H9 (cell line): ENCODE results near the gene LRMDA. TPM values are rescaled to one million over a fixed set of nuclear protein-coding genes. Genes with fewer than 3 reads are reported as not detected.

ENCODE experiments used
- DNase-seq: peaks from one replicate; pipeline ENCODE4 v3.0.0-alpha.2; 2017
- H2AFZ ChIP-seq: one replicate; pipeline ENCODE4 v1.6.1; 2013; ENCODE audit warnings: mild to moderate bottlenecking, low read length, control low read depth, moderate library complexity
- H2AK5ac ChIP-seq: 2 replicates; pipeline ENCODE4 v1.6.1; 2013; ENCODE audit warnings: low read length, control low read depth, mixed read lengths; ENCODE audit not compliant: insufficient read length
- H2BK120ac ChIP-seq: one replicate; pipeline ENCODE4 v1.6.1; 2013; ENCODE audit warnings: low read depth, mild to moderate bottlenecking, low read length, control low read depth, inconsistent platforms; ENCODE audit not compliant: poor library complexity, severe bottlenecking
- H2BK12ac ChIP-seq: 2 replicates; pipeline ENCODE4 v1.6.1; 2013; ENCODE audit warnings: low read length, control low read depth, mixed read lengths, low read depth; ENCODE audit not compliant: insufficient read length
- H2BK15ac ChIP-seq: 2 replicates; pipeline ENCODE4 v1.6.1; 2013; ENCODE audit warnings: low read depth, low read length, control low read depth
- H2BK20ac ChIP-seq: one replicate; pipeline ENCODE4 v1.6.1; 2013; ENCODE audit warnings: low read depth, mild to moderate bottlenecking, low read length, control low read depth, inconsistent platforms; ENCODE audit not compliant: poor library complexity, severe bottlenecking
- H2BK5ac ChIP-seq: 2 replicates; pipeline ENCODE4 v1.6.1; 2013; ENCODE audit warnings: low read length, control low read depth, mixed read lengths; ENCODE audit not compliant: insufficient read length
- H3K14ac ChIP-seq: 2 replicates; pipeline ENCODE4 v1.6.1; 2013; ENCODE audit warnings: low read length, control low read depth; ENCODE audit not compliant: insufficient read depth
- H3K18ac ChIP-seq: 2 replicates; pipeline ENCODE4 v1.6.1; 2013; ENCODE audit warnings: low read depth, mild to moderate bottlenecking, mixed read lengths, low read length, control low read depth; ENCODE audit not compliant: insufficient read length
- H3K23ac ChIP-seq: 2 replicates; pipeline ENCODE4 v1.6.1; 2013; ENCODE audit warnings: low read length, control low read depth, mixed read lengths, low read depth; ENCODE audit not compliant: insufficient read length
- H3K23me2 ChIP-seq: 2 replicates; pipeline ENCODE4 v1.6.1; 2013; ENCODE audit warnings: low read depth, mild to moderate bottlenecking, mixed read lengths, low read length, control low read depth; ENCODE audit not compliant: insufficient read length, poor library complexity, severe bottlenecking
- H3K27ac ChIP-seq: 2 replicates; pipeline ENCODE4 v1.5.1; 2013; ENCODE audit warnings: low read length, control low read depth, mixed read lengths, low read depth; ENCODE audit not compliant: insufficient read length
- H3K27me3 ChIP-seq: 2 replicates; pipeline ENCODE4 v1.6.1; 2013; ENCODE audit warnings: low read length, control low read depth, inconsistent platforms; ENCODE audit not compliant: insufficient read depth
- H3K4ac ChIP-seq: 2 replicates; pipeline ENCODE4 v1.6.1; 2013; ENCODE audit warnings: low read depth, mild to moderate bottlenecking, control low read depth, inconsistent platforms, low read length, moderate library complexity
- H3K4me1 ChIP-seq: 2 replicates; pipeline ENCODE4 v1.6.1; 2013; ENCODE audit warnings: low read length, control low read depth, inconsistent platforms; ENCODE audit not compliant: insufficient read depth
- H3K4me2 ChIP-seq: 2 replicates; pipeline ENCODE4 v1.6.1; 2013; ENCODE audit warnings: low read length, control low read depth, mixed read lengths; ENCODE audit not compliant: insufficient read length, insufficient read depth
- H3K56ac ChIP-seq: 2 replicates; pipeline ENCODE4 v1.6.1; 2013; ENCODE audit warnings: low read depth, mild to moderate bottlenecking, mixed read lengths, low read length, control low read depth; ENCODE audit not compliant: insufficient read length
- H3K79me1 ChIP-seq: 2 replicates; pipeline ENCODE4 v1.6.1; 2013; ENCODE audit warnings: low read depth, mild to moderate bottlenecking, moderate library complexity, low read length, control low read depth, inconsistent platforms; ENCODE audit not compliant: insufficient read depth, poor library complexity, severe bottlenecking
- H3K79me2 ChIP-seq: 2 replicates; pipeline ENCODE4 v1.6.1; 2013; ENCODE audit warnings: low read length, control low read depth, inconsistent platforms; ENCODE audit not compliant: insufficient read depth
- H3K9ac ChIP-seq: 2 replicates; pipeline ENCODE4 v1.6.1; 2013; ENCODE audit warnings: low read length, control low read depth, mixed read lengths; ENCODE audit not compliant: insufficient read length; ENCODE audit errors: extremely low read depth
- H3K9me3 ChIP-seq: one replicate; pipeline ENCODE4 v1.6.1; 2013; ENCODE audit warnings: low read depth, low read length, inconsistent platforms; ENCODE audit not compliant: control insufficient read depth
- H3T11ph ChIP-seq: one replicate; pipeline ENCODE4 v1.6.1; 2013; ENCODE audit warnings: mild to moderate bottlenecking, low read length, control low read depth, inconsistent platforms
- H4K20me1 ChIP-seq: one replicate; pipeline ENCODE4 v1.6.1; 2013; ENCODE audit not compliant: control insufficient read depth, insufficient read length, insufficient read depth
- H4K5ac ChIP-seq: 2 replicates; pipeline ENCODE4 v1.6.1; 2013; ENCODE audit warnings: low read depth, mild to moderate bottlenecking, mixed read lengths, low read length, control low read depth; ENCODE audit not compliant: insufficient read length
- H4K8ac ChIP-seq: replicated peaks from 2 replicates; pipeline ENCODE4 v1.6.1; 2013; ENCODE audit warnings: low read length, control low read depth, mixed read lengths, low read depth; ENCODE audit not compliant: insufficient read length
- H4K91ac ChIP-seq: 2 replicates; pipeline ENCODE4 v1.6.1; 2013; ENCODE audit warnings: low read depth, mild to moderate bottlenecking, moderate library complexity, mixed read lengths, low read length, control low read depth; ENCODE audit not compliant: insufficient read length
- H3K27ac Mint-ChIP-seq, 3 experiments: 2 replicates in 2 of 3; 3 replicates in 1 of 3; pipeline ENCODE4 v1.8.0; 2020 to 2021; ENCODE audit warnings: mixed read lengths in 3 of 3, mild to moderate bottlenecking in 1 of 3, moderate library complexity in 1 of 3
- H3K27me3 Mint-ChIP-seq: 2 replicates; pipeline ENCODE4 v1.8.0; 2021; ENCODE audit warnings: low read depth, mild to moderate bottlenecking, moderate library complexity, mixed read lengths
- H3K36me3 Mint-ChIP-seq, 3 experiments: 2 replicates in 2 of 3; 3 replicates in 1 of 3; pipeline ENCODE4 v1.8.0; 2020 to 2021; ENCODE audit warnings: low read depth in 3 of 3, mixed read lengths in 3 of 3; ENCODE audit not compliant: insufficient read depth in 1 of 3
- H3K4me1 Mint-ChIP-seq, 2 experiments: 2 replicates each; pipeline ENCODE4 v1.8.0; 2020; ENCODE audit warnings: mixed read lengths in 2 of 2
- H3K4me3 Mint-ChIP-seq, 2 experiments: 2 replicates in 1 of 2; 3 replicates in 1 of 2; pipeline ENCODE4 v1.8.0; 2020 to 2021; ENCODE audit warnings: mild to moderate bottlenecking in 2 of 2, mixed read lengths in 2 of 2, moderate library complexity in 1 of 2
- H3K9me3 Mint-ChIP-seq, 2 experiments: 2 replicates in 1 of 2; 3 replicates in 1 of 2; pipeline ENCODE4 v1.8.0; 2020; ENCODE audit warnings: mild to moderate bottlenecking in 2 of 2, mixed read lengths in 2 of 2, moderate library complexity in 1 of 2
- CTCF ChIP-seq: fragments of 200-600 bp; sonication (generic); conservative IDR thresholded peaks from 3 replicates; pipeline ENCODE4 v1.8.0; 2021; ENCODE audit warnings: antibody characterized with exemption, mild to moderate bottlenecking
- WGBS: extraction: QIAGEN DNeasy Blood & Tissue Kit; methylation state at CpG from one replicate; pipeline ENCODE4 v1.1.7; 2013; ENCODE audit warnings: missing lambda C conversion rate, low lambda C conversion rate, mixed read lengths; ENCODE audit not compliant: insufficient read length; ENCODE audit errors: extremely low coverage; 5-methylcytosine and 5-hydroxymethylcytosine counted together
- total RNA-seq: library from RNA; stranded (reverse); gene quantifications from 2 replicates; pipeline ENCODE4 v1.2.1, GENCODE V29; 2021

Gene LRMDA
- total RNA-seq, 1 experiment from 2014 or later = 1.8 TPM

GRCh38 chr10:76555067-76555670, 1123.7 kb downstream of the LRMDA start:
- Histone ChIP-seq H2AK5ac (no peak overlapping the region), H3K9ac (no peak overlapping the region), H2BK12ac (no peak overlapping the region), H3K23ac (no peak overlapping the region), H2BK15ac (no peak overlapping the region), H3K56ac (no peak overlapping the region), H3T11ph (no peak overlapping the region), H3K4ac (no peak overlapping the region), H3K9me3 (no peaks in the 10 kb centered on the region), H3K79me2 (no peaks in the 10 kb centered on the region), H2BK5ac (no peak overlapping the region), H3K79me1 (no peaks in the 10 kb centered on the region), H4K5ac (no peak overlapping the region), H2BK20ac (no peak overlapping the region), H4K91ac (no peak overlapping the region), H4K20me1 (no peaks in the 10 kb centered on the region), H4K8ac (no peak overlapping the region), H3K23me2 (no peaks in the 10 kb centered on the region), H3K4me2 (no peak overlapping the region), H2AFZ (no peak overlapping the region), H3K18ac (no peak overlapping the region), H3K4me1 (no peaks in the 10 kb centered on the region), H3K14ac (no peak overlapping the region), H2BK120ac (no peak overlapping the region), H3K27me3 (no peaks in the 10 kb centered on the region), H3K27ac (no peak overlapping the region)
- Mint-ChIP-seq H3K36me3 (no peaks in the 10 kb centered on the region), H3K4me1 (peaks cover 1 to 7% of the 10 kb centered on the region in 2 experiments; a peak in 1 of 4 replicates), H3K4me3 (no peak overlapping the region), H3K27me3 (no peaks in the 10 kb centered on the region), H3K9me3 (no peaks in the 10 kb centered on the region), H3K27ac (no peak overlapping the region; a peak in 1 of 7 replicates)
- DNase-seq = no peak
- WGBS = no CpG with 5 or more reads among the region's 2 CpGs
- no peak for TF ChIP-seq CTCF
